GM15510 (cell line): ENCODE results near the gene EVA1B.

ENCODE experiments used
- POLR2A ChIP-seq: IDR thresholded peaks from 3 replicates; pipeline ENCODE4 v1.6.1; 2011; ENCODE audit warnings: borderline replicate concordance; ENCODE audit not compliant: insufficient read length; ENCODE audit errors: extremely low read depth

Gene EVA1B

GRCh38 chr1:36328713-36329112 lies 5.3 kb upstream of the EVA1B start:
- TF ChIP-seq POLR2A, result no peak

- TF ChIP-seq POLR2A, result no peak
These were observed 4.6 kb upstream of the EVA1B start for GRCh38 chr1:36328088-36328480.

GRCh38 chr1:36327421-36328087 lies 4.1 kb upstream of the EVA1B start:
- no peak for TF ChIP-seq POLR2A

GRCh38 chr1:36326499-36326898 lies 3.1 kb upstream of the EVA1B start:
- TF ChIP-seq POLR2A, result no peak

GRCh38 chr1:36324353-36324703 lies 883 bp upstream of the EVA1B start:
- TF ChIP-seq POLR2A, result no peak

GRCh38 chr1:36322786-36323635 lies 434 bp downstream of the EVA1B start:
- TF ChIP-seq POLR2A, result peak; percentile 10

- no peak for TF ChIP-seq POLR2A
These were observed 1.2 kb downstream of the EVA1B start for GRCh38 chr1:36322041-36322785.

- peak; percentile 36 for TF ChIP-seq POLR2A
These were observed 2.1 kb downstream of the EVA1B start for GRCh38 chr1:36321119-36321951.

GRCh38 chr1:36320767-36321118 lies 2.7 kb downstream of the EVA1B start:
- no peak for TF ChIP-seq POLR2A

GRCh38 chr1:36320291-36320761 lies 3.1 kb downstream of the EVA1B start:
- TF ChIP-seq POLR2A, result no peak

- no peak for TF ChIP-seq POLR2A
These were observed 14.0 kb downstream of the EVA1B start for GRCh38 chr1:36309397-36309796.

GRCh38 chr1:36307601-36308330 lies 15.7 kb downstream of the EVA1B start:
- no peak for TF ChIP-seq POLR2A

GRCh38 chr1:36306902-36307456 lies 16.5 kb downstream of the EVA1B start:
- TF ChIP-seq POLR2A, result peak; percentile 95
